ENCODE results near the gene SAE1.
A peak's percentile ranks its signal among the peaks of the same experiment; 100 is the strongest.
"Not testable (repeated sequence)": the region's sequence is repeated elsewhere in the genome, so short reads cannot be mapped to it uniquely, and the experiment has no call there.

Gene SAE1

GRCh38 chr19:47241919-47242577 is 111.4 kb downstream of the SAE1 start:
- Histone ChIP-seq H3K27me3 (ENCODE audit: insufficient read depth, low read length) (peaks cover 5% of the 10 kb centered on the region; the same call in 1 of the 2 replicates), H3K4me3 (ENCODE audit: low read depth, low read length) (no peak overlapping the region), H3K4me1 (ENCODE audit: control insufficient read depth, insufficient read depth, low read length, unreplicated experiment) (peaks cover 8% of the 10 kb centered on the region), H3K27ac (ENCODE audit: low read depth, low read length) (no peak overlapping the region), H3K36me3 (ENCODE audit: insufficient read depth, low read length) (no peaks in the 10 kb centered on the region), H2AFZ (ENCODE audit: low read length, unreplicated experiment) (no peak overlapping the region), H3K79me2 (ENCODE audit: control insufficient read depth, insufficient read depth, low read length, unreplicated experiment) (no peaks in the 10 kb centered on the region)

- H3K4me1 ChIP-seq (ENCODE audit: control insufficient read depth, insufficient read depth, low read length, unreplicated experiment), result peaks cover 8% of the 10 kb centered on the region
Observed at GRCh38 chr19:47243364-47243775, 112.7 kb downstream of the SAE1 start.

GRCh38 chr19:47243776-47244547 is 113.3 kb downstream of the SAE1 start:
- Histone ChIP-seq H3K4me3 (ENCODE audit: low read depth, low read length) (peak overlapping the region; percentile 65), H3K79me2 (ENCODE audit: control insufficient read depth, insufficient read depth, low read length, unreplicated experiment) (no peaks in the 10 kb centered on the region), H2AFZ (ENCODE audit: low read length, unreplicated experiment) (no peak overlapping the region), H3K27me3 (ENCODE audit: insufficient read depth, low read length) (peaks cover 5% of the 10 kb centered on the region; the same call in 1 of the 2 replicates), H3K4me1 (ENCODE audit: control insufficient read depth, insufficient read depth, low read length, unreplicated experiment) (peaks cover 8% of the 10 kb centered on the region), H3K36me3 (ENCODE audit: insufficient read depth, low read length) (no peaks in the 10 kb centered on the region), H3K27ac (ENCODE audit: low read depth, low read length) (peak overlapping the region; percentile 49)

More at GRCh38 chr19:47243364-47243775, 112.7 kb downstream of the SAE1 start:
- Histone ChIP-seq H3K4me3 (ENCODE audit: low read depth, low read length) (peak overlapping the region; percentile 65), H3K79me2 (ENCODE audit: control insufficient read depth, insufficient read depth, low read length, unreplicated experiment) (no peaks in the 10 kb centered on the region), H3K27ac (ENCODE audit: low read depth, low read length) (peak overlapping the region; percentile 49; the same call in 1 of the 2 replicates), H2AFZ (ENCODE audit: low read length, unreplicated experiment) (no peak overlapping the region), H3K27me3 (ENCODE audit: insufficient read depth, low read length) (peaks cover 5% of the 10 kb centered on the region; the same call in 1 of the 2 replicates), H3K36me3 (ENCODE audit: insufficient read depth, low read length) (no peaks in the 10 kb centered on the region)

GRCh38 chr19:47247308-47247990 is 116.8 kb downstream of the SAE1 start:
- Histone ChIP-seq H2AFZ (ENCODE audit: low read length, unreplicated experiment) (no peak overlapping the region), H3K4me1 (ENCODE audit: control insufficient read depth, insufficient read depth, low read length, unreplicated experiment) (no peaks in the 10 kb centered on the region)

GRCh38 chr19:47253016-47253415 is 122.4 kb downstream of the SAE1 start:
- not testable (repeated sequence) for H2AFZ ChIP-seq (ENCODE audit: low read length, unreplicated experiment); H3K4me1 ChIP-seq (ENCODE audit: control insufficient read depth, insufficient read depth, low read length, unreplicated experiment); H3K4me3 ChIP-seq (ENCODE audit: low read depth, low read length); H3K79me2 ChIP-seq (ENCODE audit: control insufficient read depth, insufficient read depth, low read length, unreplicated experiment); H3K36me3 ChIP-seq (ENCODE audit: insufficient read depth, low read length); H3K27me3 ChIP-seq (ENCODE audit: insufficient read depth, low read length)
- H3K27ac ChIP-seq (ENCODE audit: low read depth, low read length), result peak overlapping the region; percentile 3; the same call in 1 of the 2 replicates

More at GRCh38 chr19:47247308-47247990, 116.8 kb downstream of the SAE1 start:
- no peak overlapping the region for H3K27ac ChIP-seq (ENCODE audit: low read depth, low read length)
- H3K79me2 ChIP-seq (ENCODE audit: control insufficient read depth, insufficient read depth, low read length, unreplicated experiment), result no peaks in the 10 kb centered on the region
- H3K27me3 ChIP-seq (ENCODE audit: insufficient read depth, low read length), result no peaks in the 10 kb centered on the region
- H3K4me3 ChIP-seq (ENCODE audit: low read depth, low read length), result 0 out of 2 replicates have a peak overlapping the region, but pooled peaks have one; percentile 3
- H3K36me3 ChIP-seq (ENCODE audit: insufficient read depth, low read length), result no peaks in the 10 kb centered on the region

- Histone ChIP-seq H2AFZ (ENCODE audit: low read length, unreplicated experiment) (no peak overlapping the region), H3K4me1 (ENCODE audit: control insufficient read depth, insufficient read depth, low read length, unreplicated experiment) (peaks cover 8% of the 10 kb centered on the region), H3K27me3 (ENCODE audit: insufficient read depth, low read length) (no peaks in the 10 kb centered on the region), H3K4me3 (ENCODE audit: low read depth, low read length) (no peak overlapping the region), H3K27ac (ENCODE audit: low read depth, low read length) (peak overlapping the region; percentile 3), H3K79me2 (ENCODE audit: control insufficient read depth, insufficient read depth, low read length, unreplicated experiment) (peaks cover 6% of the 10 kb centered on the region), H3K36me3 (ENCODE audit: insufficient read depth, low read length) (no peaks in the 10 kb centered on the region)
Observed at GRCh38 chr19:47253467-47253881, 122.8 kb downstream of the SAE1 start.

GRCh38 chr19:47253970-47254369 is 123.3 kb downstream of the SAE1 start:
- Histone ChIP-seq H3K36me3 (ENCODE audit: insufficient read depth, low read length) (no peaks in the 10 kb centered on the region), H3K79me2 (ENCODE audit: control insufficient read depth, insufficient read depth, low read length, unreplicated experiment) (peaks cover 11% of the 10 kb centered on the region), H3K4me3 (ENCODE audit: low read depth, low read length) (no peak overlapping the region), H2AFZ (ENCODE audit: low read length, unreplicated experiment) (no peak overlapping the region), H3K27ac (ENCODE audit: low read depth, low read length) (peak overlapping the region; percentile 3), H3K27me3 (ENCODE audit: insufficient read depth, low read length) (no peaks in the 10 kb centered on the region), H3K4me1 (ENCODE audit: control insufficient read depth, insufficient read depth, low read length, unreplicated experiment) (peaks cover 13% of the 10 kb centered on the region)

- peak within 1 kb of the TSS; percentile 88 for H3K27ac ChIP-seq (ENCODE audit: low read depth, low read length)
Observed at GRCh38 chr19:47255879-47256692, 125.5 kb downstream of the SAE1 start, which contains the start of gene CCDC9. TSS of gene CCDC9 (plus strand) at chr19:47256525. CDS start at chr19:47258401, 1,876 bp downstream.

GRCh38 chr19:47256693-47257410 is 126.2 kb downstream of the SAE1 start:
- Histone ChIP-seq H3K4me1 (ENCODE audit: control insufficient read depth, insufficient read depth, low read length, unreplicated experiment) (peaks cover 16% of the 10 kb centered on the region), H3K4me3 (ENCODE audit: low read depth, low read length) (peak overlapping the region; percentile 80), H2AFZ (ENCODE audit: low read length, unreplicated experiment) (no peak overlapping the region), H3K79me2 (ENCODE audit: control insufficient read depth, insufficient read depth, low read length, unreplicated experiment) (peaks cover 24% of the 10 kb centered on the region), H3K27me3 (ENCODE audit: insufficient read depth, low read length) (no peaks in the 10 kb centered on the region), H3K27ac (ENCODE audit: low read depth, low read length) (peak overlapping the region; percentile 88), H3K36me3 (ENCODE audit: insufficient read depth, low read length) (0 out of 2 replicates have a peak, but pooled peaks cover 3% of the 10 kb centered on the region)

More at GRCh38 chr19:47255879-47256692, 125.5 kb downstream of the SAE1 start, which contains the start of gene CCDC9:
- H3K27me3 ChIP-seq (ENCODE audit: insufficient read depth, low read length), result no peaks in the 10 kb centered on the region
- H3K4me3 ChIP-seq (ENCODE audit: low read depth, low read length), result peak within 1 kb of the TSS; percentile 80
- peaks cover 16% of the 10 kb centered on the region for H3K4me1 ChIP-seq (ENCODE audit: control insufficient read depth, insufficient read depth, low read length, unreplicated experiment)
- H2AFZ ChIP-seq (ENCODE audit: low read length, unreplicated experiment), result peak within 1 kb of the TSS; percentile 57
- H3K79me2 ChIP-seq (ENCODE audit: control insufficient read depth, insufficient read depth, low read length, unreplicated experiment), result peaks cover 24% of the 10 kb centered on the region
- H3K36me3 ChIP-seq (ENCODE audit: insufficient read depth, low read length), result 0 out of 2 replicates have a peak, but pooled peaks cover under 1% of the 10 kb centered on the region

All from ACC112 (cell line).